Measurements from ENCODE around the gene CALN1. TPM values are rescaled to one million over a fixed set of nuclear protein-coding genes. Genes with fewer than 3 reads are reported as not detected.

Gene CALN1
- total RNA-seq, 1 donor = under 0.01 TPM

DNA sequence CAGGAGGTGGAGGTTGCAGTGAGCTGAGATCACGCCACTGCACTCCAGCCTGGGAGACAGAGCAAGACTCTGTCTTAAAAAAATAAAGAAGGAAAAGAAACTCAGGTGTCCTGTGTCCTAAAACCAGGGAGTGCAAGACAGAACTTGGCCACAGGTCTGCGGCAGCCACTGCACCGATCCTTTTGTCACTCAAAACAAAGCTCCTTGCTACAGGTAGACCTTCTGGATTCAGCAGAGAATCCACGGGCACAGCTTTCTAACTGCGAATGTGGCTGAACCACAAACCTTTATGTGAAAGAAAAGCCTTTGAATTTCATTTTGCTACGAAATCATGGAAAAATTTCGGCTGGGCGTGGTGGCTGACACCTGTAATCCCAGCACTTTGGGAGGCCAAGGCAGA lies 634.9 kb downstream of the CALN1 start:
- TF ChIP-seq, protein P1, sequence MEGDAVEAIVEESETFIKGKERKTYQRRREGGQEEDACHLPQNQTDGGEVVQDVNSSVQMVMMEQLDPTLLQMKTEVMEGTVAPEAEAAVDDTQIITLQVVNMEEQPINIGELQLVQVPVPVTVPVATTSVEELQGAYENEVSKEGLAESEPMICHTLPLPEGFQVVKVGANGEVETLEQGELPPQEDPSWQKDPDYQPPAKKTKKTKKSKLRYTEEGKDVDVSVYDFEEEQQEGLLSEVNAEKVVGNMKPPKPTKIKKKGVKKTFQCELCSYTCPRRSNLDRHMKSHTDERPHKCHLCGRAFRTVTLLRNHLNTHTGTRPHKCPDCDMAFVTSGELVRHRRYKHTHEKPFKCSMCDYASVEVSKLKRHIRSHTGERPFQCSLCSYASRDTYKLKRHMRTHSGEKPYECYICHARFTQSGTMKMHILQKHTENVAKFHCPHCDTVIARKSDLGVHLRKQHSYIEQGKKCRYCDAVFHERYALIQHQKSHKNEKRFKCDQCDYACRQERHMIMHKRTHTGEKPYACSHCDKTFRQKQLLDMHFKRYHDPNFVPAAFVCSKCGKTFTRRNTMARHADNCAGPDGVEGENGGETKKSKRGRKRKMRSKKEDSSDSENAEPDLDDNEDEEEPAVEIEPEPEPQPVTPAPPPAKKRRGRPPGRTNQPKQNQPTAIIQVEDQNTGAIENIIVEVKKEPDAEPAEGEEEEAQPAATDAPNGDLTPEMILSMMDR (IDR thresholded peaks at IDR 0.05; ENCODE audit: insufficient read depth, low read depth, low read length) = no peak
- DNase-seq (ENCODE audit: low read depth) = no peak
- no peak overlapping the region for H3K4me3 ChIP-seq (ENCODE audit: low read depth, low read length)

DNA sequence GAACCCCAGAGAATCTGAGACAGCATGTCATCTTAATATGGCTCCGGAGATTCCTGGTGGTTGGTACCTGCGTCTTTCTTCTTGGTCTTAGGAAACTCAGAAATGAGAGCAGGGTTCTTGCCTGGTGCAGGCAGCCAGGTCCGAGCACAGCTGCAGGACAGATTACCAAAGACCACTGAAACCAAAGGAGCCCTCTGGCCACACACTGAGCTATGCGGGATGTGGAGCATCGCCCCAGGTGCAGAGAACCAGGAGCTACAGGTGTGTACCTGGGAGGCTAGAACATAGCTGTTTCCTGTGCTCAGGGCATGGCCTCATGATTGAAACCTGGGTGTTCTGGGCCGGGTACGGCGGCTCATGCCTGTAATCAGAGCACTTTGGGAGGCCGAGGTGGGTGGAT lies 635.4 kb downstream of the CALN1 start:
- no peak overlapping the region for H3K4me3 ChIP-seq (ENCODE audit: low read depth, low read length)
- no peak for DNase-seq (ENCODE audit: low read depth)
- TF ChIP-seq, protein P1 (IDR thresholded peaks at IDR 0.05; ENCODE audit: insufficient read depth, low read depth, low read length) = no peak

DNA sequence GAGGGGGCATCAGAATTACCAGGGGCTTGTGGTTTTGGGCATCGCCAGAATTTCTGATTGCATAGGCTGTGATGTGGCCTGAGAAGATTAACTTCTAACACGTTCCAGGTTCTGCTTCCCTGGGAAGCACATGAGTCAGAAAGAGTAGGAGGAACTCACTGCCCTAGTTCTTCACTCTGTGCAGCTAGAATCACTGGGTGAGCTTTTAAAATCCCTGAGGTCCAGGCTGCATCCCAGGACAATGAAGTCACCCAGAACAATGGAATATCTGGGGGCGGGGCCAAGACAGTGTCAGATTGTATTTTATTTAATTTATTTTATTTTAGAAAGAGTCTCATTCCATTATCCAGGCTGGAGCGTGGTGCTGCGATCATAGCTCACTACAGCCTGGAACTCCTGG lies 636.5 kb downstream of the CALN1 start:
- no peak overlapping the region for H3K4me3 ChIP-seq (ENCODE audit: low read depth, low read length)
- DNase-seq (ENCODE audit: low read depth) = no peak
- TF ChIP-seq, protein P1 (IDR thresholded peaks at IDR 0.05; ENCODE audit: insufficient read depth, low read depth, low read length) = no peak

DNA sequence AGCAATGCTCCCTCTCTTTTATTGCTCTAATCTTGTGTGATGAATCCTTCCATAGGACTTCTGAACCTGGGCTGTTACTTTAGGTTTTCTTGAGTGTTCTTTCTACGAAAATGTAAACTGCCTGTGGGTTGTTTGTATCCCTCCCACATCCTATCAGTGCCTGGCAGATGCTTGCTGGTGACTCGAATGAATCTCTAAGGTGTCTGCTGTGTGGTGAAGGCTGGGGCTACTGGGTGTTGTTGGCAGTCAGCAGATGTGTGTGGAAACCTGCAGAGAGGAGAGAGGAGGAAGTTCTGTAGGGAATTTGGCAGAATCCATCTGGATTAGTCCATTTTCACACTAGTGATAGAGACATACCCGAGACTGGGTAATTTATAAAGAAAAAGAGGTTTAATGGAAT lies 639.4 kb downstream of the CALN1 start:
- H3K4me3 ChIP-seq (ENCODE audit: low read depth, low read length) = no peak overlapping the region
- TF ChIP-seq, protein P1 (IDR thresholded peaks at IDR 0.05; ENCODE audit: insufficient read depth, low read depth, low read length) = no peak
- DNase-seq (ENCODE audit: low read depth) = no peak

DNA sequence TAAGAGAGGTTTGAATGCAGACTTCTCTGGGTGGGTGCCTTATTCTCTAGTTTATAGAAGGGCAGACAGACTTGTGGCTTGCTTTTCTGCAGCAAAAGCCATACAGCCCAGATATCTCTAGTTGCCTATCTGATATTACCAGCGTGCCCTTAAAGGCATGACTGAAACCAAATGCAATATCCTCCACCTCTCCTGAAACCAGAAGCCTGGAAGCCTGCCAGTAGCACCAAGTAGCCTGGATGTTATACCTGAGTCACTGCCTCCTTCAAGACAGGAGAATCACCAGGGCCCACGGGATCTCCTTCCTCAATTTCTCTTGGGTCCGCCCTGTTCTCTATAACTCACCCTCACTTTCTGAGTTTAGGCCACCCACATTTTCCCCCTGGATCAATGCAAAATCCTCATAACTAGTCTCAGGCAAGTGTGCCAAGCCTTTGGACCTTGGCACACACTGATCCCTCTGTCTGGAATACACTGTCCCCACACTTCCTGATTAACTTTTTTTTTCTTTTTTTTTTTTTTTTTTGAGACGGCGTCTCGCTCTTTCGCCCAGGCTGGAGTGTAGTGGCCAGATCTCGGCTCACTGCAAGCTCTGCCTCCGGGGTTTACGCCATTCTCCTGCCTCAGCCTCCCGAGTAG lies 641.8 kb downstream of the CALN1 start:
- no peak for DNase-seq (ENCODE audit: low read depth)
- H3K4me3 ChIP-seq (ENCODE audit: low read depth, low read length) = no peak overlapping the region
- TF ChIP-seq, protein P1 (IDR thresholded peaks at IDR 0.05; ENCODE audit: insufficient read depth, low read depth, low read length) = no peak

DNA sequence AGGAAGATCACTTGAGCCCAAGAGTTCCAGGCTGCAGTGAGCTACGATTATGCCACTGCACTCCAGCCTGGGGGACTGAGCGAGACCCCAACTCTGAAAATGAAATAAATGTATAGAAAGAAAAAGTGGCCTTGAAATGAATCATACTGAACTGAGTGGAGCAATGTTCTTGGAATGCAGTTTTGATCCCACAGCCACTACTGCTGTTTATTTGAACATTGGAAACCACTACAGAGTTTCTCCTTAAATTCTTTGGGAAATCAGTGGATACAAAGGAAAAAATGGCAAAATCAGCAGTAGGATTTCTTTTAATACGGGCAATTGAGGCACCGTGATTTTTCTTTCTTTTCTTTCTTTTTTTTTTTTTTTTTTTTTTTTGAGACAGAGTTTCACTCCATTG lies 642.8 kb downstream of the CALN1 start:
- H3K4me3 ChIP-seq (ENCODE audit: low read depth, low read length) = no peak overlapping the region
- TF ChIP-seq, protein P1 (IDR thresholded peaks at IDR 0.05; ENCODE audit: insufficient read depth, low read depth, low read length) = no peak
- DNase-seq (ENCODE audit: low read depth) = no peak

DNA sequence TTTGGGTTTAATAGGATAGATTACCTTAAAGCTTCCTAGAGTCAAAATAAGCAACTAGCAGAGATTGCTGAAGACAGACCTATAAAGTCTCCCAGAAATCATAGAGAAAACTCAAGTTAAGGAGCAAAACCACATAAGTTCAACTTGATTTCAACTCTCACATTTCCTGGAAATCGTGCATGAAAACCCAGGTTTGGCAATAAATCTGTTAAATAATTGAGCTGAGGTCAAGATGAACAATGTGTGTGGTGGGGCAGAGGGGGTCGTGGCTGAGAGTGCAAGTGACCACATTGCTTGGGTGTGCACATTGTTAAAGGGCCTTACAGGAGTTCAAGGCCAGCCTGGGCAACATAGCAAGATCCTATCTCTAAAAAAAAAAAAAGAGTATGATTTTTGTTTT lies 643.7 kb downstream of the CALN1 start:
- TF ChIP-seq, protein P1 (IDR thresholded peaks at IDR 0.05; ENCODE audit: insufficient read depth, low read depth, low read length) = no peak
- no peak overlapping the region for H3K4me3 ChIP-seq (ENCODE audit: low read depth, low read length)
- DNase-seq (ENCODE audit: low read depth) = no peak

Data from fibroblast of villous mesenchyme (primary cell).